NCI-H1694 treated with DMSO at 0.1 percent for 48 hours (cell line): Measurements from ENCODE around the gene PMPCB.
"Not testable (repeated sequence)": the region's sequence is repeated elsewhere in the genome, so short reads cannot be mapped to it uniquely, and the experiment has no call there.

Experiments
- DNase-seq: peaks from one replicate; lab custom pipeline; 2025; lab: John Stamatoyannopoulos, UW

Gene PMPCB

GRCh38 chr7:103296901-103297836 lies at the start of gene PMPCB:
Gene PMPCB, plus strand, starts transcription at chr7:103297435. Its CDS starts 25 bp downstream, at chr7:103297460.
- peak; percentile 88 for DNase-seq

GRCh38 chr7:103253699-103254506 lies 43.3 kb upstream of the PMPCB start:
- DNase-seq = not testable (repeated sequence)

GRCh38 chr7:103264054-103264453 lies 33.2 kb upstream of the PMPCB start:
- DNase-seq = not testable (repeated sequence)

- not testable (repeated sequence) for DNase-seq
Measured at GRCh38 chr7:103266229-103266628, 31.0 kb upstream of the PMPCB start.

GRCh38 chr7:103273374-103273773 lies 23.9 kb upstream of the PMPCB start:
- DNase-seq = not testable (repeated sequence)

- not testable (repeated sequence) for DNase-seq
Measured at GRCh38 chr7:103274867-103275266, 22.4 kb upstream of the PMPCB start.

- not testable (repeated sequence) for DNase-seq
Measured at GRCh38 chr7:103278195-103278594, 19.0 kb upstream of the PMPCB start.

- DNase-seq = peak; percentile 24
Measured at GRCh38 chr7:103279636-103279962, 17.6 kb upstream of the PMPCB start.

GRCh38 chr7:103279963-103280802 lies 17.1 kb upstream of the PMPCB start:
- DNase-seq = peak; percentile 24

- DNase-seq = not testable (repeated sequence)
Measured at GRCh38 chr7:103280803-103281155, 16.5 kb upstream of the PMPCB start.

- not testable (repeated sequence) for DNase-seq
Measured at GRCh38 chr7:103282802-103283427, 14.3 kb upstream of the PMPCB start.

- no peak for DNase-seq
Measured at GRCh38 chr7:103292122-103292521, 5.1 kb upstream of the PMPCB start.

- no peak for DNase-seq
Measured at GRCh38 chr7:103293526-103293925, 3.7 kb upstream of the PMPCB start.

- DNase-seq = no peak
Measured at GRCh38 chr7:103297837-103298179, 573 bp downstream of the PMPCB start.

- no peak for DNase-seq
Measured at GRCh38 chr7:103299660-103300059, 2.4 kb downstream of the PMPCB start.

GRCh38 chr7:103301441-103301840 lies 4.2 kb downstream of the PMPCB start:
- no peak for DNase-seq

- no peak for DNase-seq
Measured at GRCh38 chr7:103307503-103308231, 10.4 kb downstream of the PMPCB start.

GRCh38 chr7:103314852-103315251 lies 17.6 kb downstream of the PMPCB start:
- no peak for DNase-seq

GRCh38 chr7:103316380-103316941 lies 19.2 kb downstream of the PMPCB start:
- no peak for DNase-seq

GRCh38 chr7:103317009-103317408 lies 19.8 kb downstream of the PMPCB start:
- no peak for DNase-seq

GRCh38 chr7:103325744-103326143 lies 28.5 kb downstream of the PMPCB start:
- DNase-seq = no peak
